ENCODE results near the gene PALM3.

GRCh38 chr19:14022469-14022868 lies 39.4 kb downstream of the PALM3 start:
- TF ChIP-seq CTCF (conservative IDR thresholded peaks at IDR 0.05 in 1 of 2, IDR thresholded peaks at IDR 0.05 in 1 of 2; ENCODE audit: extremely low read depth in 1 of 2, insufficient read depth in 1 of 2, low read depth in 1 of 2, low read length in 2 of 2) (no peak), EZH2 (IDR thresholded peaks at IDR 0.05; ENCODE audit: borderline replicate concordance, low read length) (no peak)

All from mammary epithelial cell (primary cell).